Smooth muscle cell (in vitro differentiated cells): ENCODE data around the gene TBXAS1. TPM values are rescaled to one million over a fixed set of nuclear protein-coding genes. Genes with fewer than 3 reads are reported as not detected.

Experiments used
- DNase-seq: peaks from one replicate; lab custom pipeline; 2025; ENCODE audit not compliant: unreplicated experiment; lab: John Stamatoyannopoulos, UW
- H2AFZ ChIP-seq: fragments of 200-600 bp; sonication (generic); 2 replicates; pipeline ENCODE4 v1.6.0; 2016; ENCODE audit warnings: antibody characterized with exemption, low read depth, mild to moderate bottlenecking
- H3F3A ChIP-seq: fragments of 200-600 bp; sonication (generic); 2 replicates; pipeline ENCODE4 v1.6.0; 2017; ENCODE audit warnings: antibody characterized with exemption, low read depth
- H3K27ac ChIP-seq: fragments of 200-600 bp; sonication (generic); 2 replicates; pipeline ENCODE4 v1.5.1; 2016; ENCODE audit warnings: low read depth, mild to moderate bottlenecking
- H3K27me3 ChIP-seq: fragments of 200-600 bp; sonication (generic); 2 replicates; pipeline ENCODE4 v1.6.1; 2016; ENCODE audit warnings: low read depth, mild to moderate bottlenecking
- H3K36me3 ChIP-seq: fragments of 200-600 bp; sonication (generic); 2 replicates; pipeline ENCODE4 v1.5.1; 2016; ENCODE audit warnings: low read depth
- H3K4me1 ChIP-seq: fragments of 200-600 bp; sonication (generic); 2 replicates; pipeline ENCODE4 v1.5.1; 2016; ENCODE audit warnings: low read depth
- H3K4me2 ChIP-seq: fragments of 200-600 bp; sonication (generic); 2 replicates; pipeline ENCODE4 v1.6.0; 2016; ENCODE audit warnings: mild to moderate bottlenecking
- H3K4me3 ChIP-seq: fragments of 200-600 bp; sonication (generic); 2 replicates; pipeline ENCODE4 v1.5.1; 2016; ENCODE audit warnings: mild to moderate bottlenecking
- H3K79me2 ChIP-seq: fragments of 200-600 bp; sonication (generic); 2 replicates; pipeline ENCODE4 v1.6.0; 2016; ENCODE audit warnings: low read depth, mild to moderate bottlenecking
- H3K9ac ChIP-seq: fragments of 200-600 bp; sonication (generic); 2 replicates; pipeline ENCODE4 v1.6.0; 2016; ENCODE audit warnings: low read depth
- H3K9me3 ChIP-seq: fragments of 200-600 bp; sonication (generic); replicated peaks from 2 replicates; pipeline ENCODE4 v1.5.1; 2016; ENCODE audit warnings: low read depth
- H4K20me1 ChIP-seq: fragments of 200-600 bp; sonication (generic); 2 replicates; pipeline ENCODE4 v1.6.0; 2016; ENCODE audit warnings: low read depth
- CTCF ChIP-seq: fragments of 200-600 bp; sonication (generic); IDR thresholded peaks from 2 replicates; pipeline ENCODE4 v1.5.1; 2017; ENCODE audit warnings: borderline replicate concordance, mild to moderate bottlenecking, antibody characterized with exemption; ENCODE audit not compliant: insufficient read depth, poor library complexity, severe bottlenecking
- WGBS: methylation state at CpG from one replicate; pipeline ENCODE4 v1.1.7; 2016; ENCODE audit warnings: low lambda C conversion rate; 5-methylcytosine and 5-hydroxymethylcytosine counted together
- polyA plus RNA-seq: library from polyadenylated mRNA; unstranded; fragments of >200 nt; fragmentation: Nextera tagmentation; extraction: Ambion mirVana; gene quantifications from 2 replicates; pipeline ENCODE4 v1.2.1, GENCODE V29; 2016
- total RNA-seq: library from RNA; depleted of rRNA; stranded (reverse); fragments of >200 nt; gene quantifications from 2 replicates; pipeline ENCODE4 v1.2.3, GENCODE V29; 2014

TBXAS1 gene
- total and polyA plus RNA-seq, 2 experiments from 2014 or later = 0.51 TPM; not detected in 1

- TF ChIP-seq CTCF = no peak
- H4K20me1 ChIP-seq = no peaks in the 10 kb centered on the region
- DNase-seq = no peak
- no peaks in the 10 kb centered on the region for H3K36me3 ChIP-seq
- H2AFZ ChIP-seq = no peak overlapping the region
- 78% methylated on average over 11 of the region's 11 CpGs for WGBS
- no peaks in the 10 kb centered on the region for H3K9me3 ChIP-seq
- H3K27me3 ChIP-seq = no peaks in the 10 kb centered on the region
- no peaks in the 10 kb centered on the region for H3K79me2 ChIP-seq
- H3K27ac ChIP-seq = no peak overlapping the region
- no peak overlapping the region for H3K4me2 ChIP-seq
- H3K4me3 ChIP-seq = no peak overlapping the region
- peaks cover 3% of the 10 kb centered on the region for H3F3A ChIP-seq
- no peaks in the 10 kb centered on the region for H3K4me1 ChIP-seq
- no peak overlapping the region for H3K9ac ChIP-seq
Measured at GRCh38 chr7:139913021-139913844, 84.2 kb downstream of the TBXAS1 start.

GRCh38 chr7:139913845-139914135 is 84.7 kb downstream of the TBXAS1 start:
- Histone ChIP-seq H3K4me1 (no peaks in the 10 kb centered on the region), H3K9ac (no peak overlapping the region), H3K36me3 (no peaks in the 10 kb centered on the region), H3K9me3 (no peaks in the 10 kb centered on the region), H3K27me3 (no peaks in the 10 kb centered on the region), H4K20me1 (no peaks in the 10 kb centered on the region), H3K4me3 (no peak overlapping the region), H3F3A (peaks cover 3% of the 10 kb centered on the region), H3K79me2 (no peaks in the 10 kb centered on the region), H3K4me2 (no peak overlapping the region), H3K27ac (no peak overlapping the region), H2AFZ (no peak overlapping the region)
- no peak for DNase-seq
- WGBS = 86% methylated on average over 4 of the region's 4 CpGs
- no peak for TF ChIP-seq CTCF

- no peak for DNase-seq
- TF ChIP-seq CTCF = no peak
- H2AFZ ChIP-seq = no peak overlapping the region
Measured at GRCh38 chr7:139914306-139915267, 85.5 kb downstream of the TBXAS1 start.

More at GRCh38 chr7:139914306-139915267, 85.5 kb downstream of the TBXAS1 start:
- 45% methylated on average over 6 of the region's 6 CpGs for WGBS
- H3K27me3 ChIP-seq = no peaks in the 10 kb centered on the region
- H3K79me2 ChIP-seq = no peaks in the 10 kb centered on the region
- peak overlapping the region; percentile 9 for H3K4me2 ChIP-seq
- H3K9ac ChIP-seq = no peak overlapping the region
- H3K4me3 ChIP-seq = no peak overlapping the region
- no peaks in the 10 kb centered on the region for H4K20me1 ChIP-seq
- H3K9me3 ChIP-seq = no peaks in the 10 kb centered on the region
- H3K36me3 ChIP-seq = no peaks in the 10 kb centered on the region
- peaks cover 3% of the 10 kb centered on the region for H3F3A ChIP-seq
- peak overlapping the region; percentile 2 for H3K27ac ChIP-seq
- H3K4me1 ChIP-seq = no peaks in the 10 kb centered on the region
